Thoracic aorta (tissue), 2 donors: Measurements from ENCODE around the gene GMIP. TPM values are rescaled to one million over a fixed set of nuclear protein-coding genes. Genes with fewer than 3 reads are reported as not detected.
A peak's percentile ranks its signal among the peaks of the same experiment; 100 is the strongest.

Experiments
- ATAC-seq: fragments of 150-250 bp; one replicate; pipeline ENCODE4 v1.8.0; 2017; ENCODE audit warnings: low read depth; ENCODE audit not compliant: insufficient number of reproducible peaks, low FRiP score
- DNase-seq: peaks from one replicate; pipeline ENCODE4 v3.0.0-alpha.2; 2020; ENCODE audit warnings: low spot score
- H3K27ac ChIP-seq, 2 donors: fragments of 200-600 bp; sonication (generic); 1 replicate in 1 of 2; 2 replicates in 1 of 2; pipeline ENCODE4 v1.5.1; 2016; ENCODE audit warnings: mild to moderate bottlenecking in 2 of 2, moderate library complexity in 2 of 2
- H3K27me3 ChIP-seq: fragments of 200-600 bp; sonication (generic); replicated peaks from 2 replicates; pipeline ENCODE4 v1.6.0; 2016; ENCODE audit warnings: mild to moderate bottlenecking; ENCODE audit not compliant: insufficient read depth
- H3K36me3 ChIP-seq: fragments of 200-600 bp; sonication (generic); one replicate; pipeline ENCODE4 v1.5.1; 2016
- H3K4me1 ChIP-seq, 2 donors: fragments of 200-600 bp; sonication (generic); 1 replicate in 1 of 2; 2 replicates in 1 of 2; pipeline versions ENCODE4 v1.5.1 to v1.6.0; 2016; ENCODE audit warnings: low read depth in 2 of 2, mild to moderate bottlenecking in 1 of 2; ENCODE audit not compliant: control insufficient read depth in 1 of 2
- H3K4me3 ChIP-seq: fragments of 200-600 bp; sonication (generic); 2 replicates; pipeline ENCODE4 v1.5.1; 2016; ENCODE audit warnings: mild to moderate bottlenecking
- H3K9me3 ChIP-seq: fragments of 200-600 bp; sonication (generic); 2 replicates; pipeline ENCODE4 v1.5.1; 2016
- total RNA-seq, 2 donors: library from RNA; depleted of rRNA; stranded (reverse); fragments of >200 nt; gene quantifications; one replicate each; pipeline versions ENCODE4 v1.1.0 to v1.2.3, GENCODE V29; 2016
- TF ChIP-seq, protein P1 (sequence below): fragments of 200-600 bp; sonication (generic); IDR thresholded peaks from one replicate; pipeline ENCODE4 v1.5.1; 2019; ENCODE audit warnings: antibody characterized with exemption

Gene GMIP
- total RNA-seq, 2 donors from 2014 or later, result 12.5 to 13.1 TPM

DNA sequence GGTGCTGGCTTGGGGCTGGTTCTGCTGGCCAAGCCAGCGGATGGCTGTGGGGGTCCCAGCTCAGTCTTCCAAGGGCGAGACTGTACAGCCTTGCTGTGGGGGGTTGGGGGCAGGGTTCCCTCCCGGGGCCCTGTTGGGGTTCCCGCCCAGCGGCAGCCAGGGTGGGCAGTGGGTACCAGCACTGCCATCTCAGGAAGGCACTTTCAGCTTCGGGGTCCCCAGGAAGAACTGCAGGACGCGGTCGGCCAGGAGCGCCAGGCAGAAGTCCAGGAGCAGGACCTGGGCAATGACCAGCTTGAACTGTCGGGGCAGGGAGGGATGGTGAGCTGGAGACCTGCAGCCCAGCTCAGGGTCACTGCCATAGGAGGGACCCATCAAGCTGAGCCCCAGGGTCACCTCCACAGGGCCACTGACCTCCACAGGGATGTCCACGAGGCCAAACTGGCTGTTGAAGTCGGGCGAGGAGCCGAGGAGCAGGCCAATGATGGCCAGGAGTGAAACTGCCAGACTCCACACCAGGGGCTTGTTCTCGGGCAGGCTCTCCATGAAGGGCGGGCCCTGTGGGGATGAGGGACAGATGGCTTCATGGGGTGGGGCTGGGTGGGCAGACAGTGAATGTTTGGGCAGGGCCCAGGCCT, 1.9 kb upstream of the GMIP start:
- no peak for DNase-seq
- TF ChIP-seq, protein P1, sequence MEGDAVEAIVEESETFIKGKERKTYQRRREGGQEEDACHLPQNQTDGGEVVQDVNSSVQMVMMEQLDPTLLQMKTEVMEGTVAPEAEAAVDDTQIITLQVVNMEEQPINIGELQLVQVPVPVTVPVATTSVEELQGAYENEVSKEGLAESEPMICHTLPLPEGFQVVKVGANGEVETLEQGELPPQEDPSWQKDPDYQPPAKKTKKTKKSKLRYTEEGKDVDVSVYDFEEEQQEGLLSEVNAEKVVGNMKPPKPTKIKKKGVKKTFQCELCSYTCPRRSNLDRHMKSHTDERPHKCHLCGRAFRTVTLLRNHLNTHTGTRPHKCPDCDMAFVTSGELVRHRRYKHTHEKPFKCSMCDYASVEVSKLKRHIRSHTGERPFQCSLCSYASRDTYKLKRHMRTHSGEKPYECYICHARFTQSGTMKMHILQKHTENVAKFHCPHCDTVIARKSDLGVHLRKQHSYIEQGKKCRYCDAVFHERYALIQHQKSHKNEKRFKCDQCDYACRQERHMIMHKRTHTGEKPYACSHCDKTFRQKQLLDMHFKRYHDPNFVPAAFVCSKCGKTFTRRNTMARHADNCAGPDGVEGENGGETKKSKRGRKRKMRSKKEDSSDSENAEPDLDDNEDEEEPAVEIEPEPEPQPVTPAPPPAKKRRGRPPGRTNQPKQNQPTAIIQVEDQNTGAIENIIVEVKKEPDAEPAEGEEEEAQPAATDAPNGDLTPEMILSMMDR, result no peak
- Histone ChIP-seq H3K27ac (no peak overlapping the region), H3K27me3 (no peaks in the 10 kb centered on the region), H3K36me3 (peaks cover 35% of the 10 kb centered on the region), H3K4me1 (peaks cover 0 to 6% of the 10 kb centered on the region in 2 donors), H3K9me3 (no peaks in the 10 kb centered on the region), H3K4me3 (no peak overlapping the region)
- ATAC-seq, result no peak

DNA sequence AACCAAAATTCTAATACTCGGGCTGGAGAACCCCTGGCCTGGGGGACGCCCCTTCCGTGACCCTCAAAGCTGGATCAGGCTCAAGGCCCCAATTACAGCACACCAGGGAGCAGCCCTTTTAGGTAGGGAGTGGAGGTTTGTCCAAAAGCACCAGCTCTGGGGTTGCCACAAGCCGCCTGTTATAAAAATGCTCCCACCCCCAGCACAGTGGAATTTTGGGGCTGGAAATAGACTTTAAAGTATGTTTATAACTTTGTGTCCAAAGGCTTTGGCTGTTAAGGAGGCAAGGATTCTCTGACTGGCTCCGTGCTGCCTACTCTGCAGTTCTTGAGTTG, 564 bp upstream of the GMIP start:
- Histone ChIP-seq H3K27me3 (no peaks in the 10 kb centered on the region), H3K4me3 (peak overlapping the region; percentile 82), H3K9me3 (no peaks in the 10 kb centered on the region), H3K27ac (no peak overlapping the region), H3K4me1 (peaks cover 0 to 6% of the 10 kb centered on the region in 2 donors), H3K36me3 (peaks cover 23% of the 10 kb centered on the region)
- DNase-seq (no peak), ATAC-seq (no peak)
- TF ChIP-seq, protein P1, result no peak

DNA sequence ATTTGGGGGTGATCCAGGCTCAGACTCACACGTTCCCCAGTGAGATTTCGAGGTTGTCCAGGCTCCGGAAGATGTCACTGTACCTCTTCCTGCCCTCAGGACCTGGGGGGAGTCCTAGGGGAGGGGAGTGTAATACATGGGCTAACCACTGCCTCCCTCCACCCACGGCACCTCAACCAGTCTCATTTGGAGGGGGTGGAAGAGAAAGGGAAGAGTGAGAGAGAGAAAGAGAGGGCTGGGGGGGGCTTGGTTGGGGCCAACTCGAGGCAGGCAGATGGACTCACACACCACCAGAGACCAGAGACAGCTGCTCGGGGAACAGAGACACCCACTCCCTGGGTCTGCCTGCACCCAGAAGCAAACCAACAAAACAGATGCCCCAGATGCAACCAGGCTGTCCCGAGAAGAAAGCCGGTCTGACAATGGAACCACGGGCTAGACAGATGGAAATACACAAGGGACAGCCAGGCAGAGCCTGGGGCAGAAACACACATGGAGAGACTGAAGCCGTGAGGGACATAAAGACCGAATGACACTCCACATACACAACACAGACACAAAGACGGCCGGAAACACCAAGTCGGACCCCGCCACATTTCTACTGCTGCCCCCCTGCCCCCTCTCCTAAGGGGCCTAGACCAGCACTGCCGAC, 825 bp downstream of the GMIP start:
- no peak for DNase-seq
- peak overlapping the region in 1 of 2 donors; percentile 40 for H3K27ac ChIP-seq
- peaks cover 0 to 6% of the 10 kb centered on the region in 2 donors for H3K4me1 ChIP-seq
- TF ChIP-seq, protein P1, result no peak
- ATAC-seq, result no peak
- no peaks in the 10 kb centered on the region for H3K27me3 ChIP-seq
- H3K9me3 ChIP-seq, result no peaks in the 10 kb centered on the region
- peak overlapping the region; percentile 82 for H3K4me3 ChIP-seq
- peaks cover 18% of the 10 kb centered on the region for H3K36me3 ChIP-seq

DNA sequence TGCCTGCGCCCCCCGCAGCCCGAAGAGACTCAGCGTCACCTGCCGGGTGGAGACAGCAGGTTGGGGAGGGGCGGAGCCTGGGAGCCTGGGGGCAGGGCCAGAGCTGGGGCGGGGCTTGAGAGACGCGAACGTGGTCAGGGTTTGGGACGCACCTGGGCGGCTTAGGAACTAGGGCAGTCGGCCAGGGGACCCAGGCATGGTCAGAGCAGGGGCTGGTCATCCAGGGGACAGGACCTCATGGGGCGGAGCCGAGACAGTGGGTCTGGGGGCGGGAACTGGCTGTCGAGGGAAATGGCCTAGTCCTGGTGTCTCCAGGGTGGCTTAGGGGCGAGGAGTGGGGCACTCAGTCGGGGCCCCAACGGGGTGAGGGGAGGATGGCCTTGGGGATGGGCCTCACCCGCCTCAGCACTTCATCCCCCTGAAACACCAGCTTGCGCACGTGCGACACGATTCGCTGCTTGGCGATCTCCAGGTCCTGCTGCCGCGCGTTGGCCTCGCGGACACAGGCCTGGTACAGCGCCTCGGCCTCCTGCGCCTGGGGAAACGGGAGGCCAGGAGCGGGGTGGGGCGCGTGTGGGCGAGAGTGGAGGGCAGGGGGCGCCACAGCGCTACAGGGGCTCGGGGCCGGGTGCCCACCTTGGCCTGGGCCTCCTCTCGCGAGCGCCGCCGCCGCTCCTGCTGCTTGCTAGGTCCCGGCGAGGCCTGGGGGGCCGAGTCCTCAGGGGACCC, 5.8 kb downstream of the GMIP start:
- no peaks in the 10 kb centered on the region for H3K27me3 ChIP-seq
- H3K27ac ChIP-seq, result no peak overlapping the region
- H3K9me3 ChIP-seq, result no peaks in the 10 kb centered on the region
- H3K4me3 ChIP-seq, result no peak overlapping the region
- H3K4me1 ChIP-seq, result peaks cover 0 to 2% of the 10 kb centered on the region in 2 donors
- TF ChIP-seq, protein P1, result no peak
- peaks cover 19% of the 10 kb centered on the region for H3K36me3 ChIP-seq
- ATAC-seq (no peak), DNase-seq (no peak)

DNA sequence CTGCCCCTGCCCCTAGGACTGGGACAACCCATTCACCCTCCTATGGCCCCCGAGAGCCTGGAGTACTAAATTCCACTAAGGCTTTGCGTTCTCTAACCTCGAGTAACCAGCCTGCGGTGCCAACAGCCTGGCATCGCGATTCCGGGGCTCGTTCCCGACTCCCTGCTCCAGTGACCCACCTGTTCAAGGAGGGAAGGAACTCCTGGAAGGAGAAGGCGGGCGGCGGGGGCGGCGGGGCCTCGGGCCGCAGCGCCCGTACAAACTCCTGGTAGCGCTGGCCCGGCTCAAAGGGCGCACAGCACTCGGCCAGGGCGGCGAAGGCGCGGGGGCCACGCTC, 6.3 kb downstream of the GMIP start:
- H3K27me3 ChIP-seq, result no peaks in the 10 kb centered on the region
- DNase-seq, result no peak
- H3K9me3 ChIP-seq, result no peaks in the 10 kb centered on the region
- H3K4me3 ChIP-seq, result no peak overlapping the region
- ATAC-seq, result no peak
- no peaks in the 10 kb centered on the region for H3K4me1 ChIP-seq
- H3K36me3 ChIP-seq, result peaks cover 21% of the 10 kb centered on the region
- TF ChIP-seq, protein P1, result no peak
- H3K27ac ChIP-seq, result no peak overlapping the region
